ENCODE data around the gene ABCC10. TPM values are rescaled to one million over a fixed set of nuclear protein-coding genes. Genes with fewer than 3 reads are reported as not detected.
"Not testable (repeated sequence)": the region's sequence is repeated elsewhere in the genome, so short reads cannot be mapped to it uniquely, and the experiment has no call there.

ABCC10 gene
- total RNA-seq, 2 experiments from 2014 or later, result 35.7 to 38.5 TPM

- intact Hi-C loops (cut with DNase I, micrococcal nuclease), result no loop called here
- peaks cover 50% of the 10 kb centered on the region for H3K4me1 Mint-ChIP-seq (ENCODE audit: low read depth)
- no peaks in the 10 kb centered on the region for H3K9me3 Mint-ChIP-seq
- H3K27me3 ChIP-seq (ENCODE audit: control insufficient read depth in 1 of 2, insufficient read depth in 2 of 2, low read length in 2 of 2), result no peaks in the 10 kb centered on the region
- H3K9me3 ChIP-seq (ENCODE audit: control insufficient read depth in 1 of 2, insufficient read depth in 1 of 2, low read length in 2 of 2), result no peaks in the 10 kb centered on the region
- H3K36me3 Mint-ChIP-seq (ENCODE audit: low read depth), result no peaks in the 10 kb centered on the region
- DNase-seq (peak in 12 of 14 experiments; percentile 14 to 83 (median 40)), ATAC-seq (ENCODE audit: poor library complexity) (peak; percentile 78)
- H3K27ac ChIP-seq (ENCODE audit: low read depth in 1 of 2, low read length in 2 of 2), result no peak overlapping the region
- peak overlapping the region; percentile 51 for H3K4me3 Mint-ChIP-seq
- no peaks in the 10 kb centered on the region for H3K27me3 Mint-ChIP-seq
- no peak for TF ChIP-seq CTCF (IDR thresholded peaks at IDR 0.05)
- peak overlapping the region; percentile 22 for H3K4me3 ChIP-seq (ENCODE audit: low read length)
- no peaks in the 10 kb centered on the region for H3K36me3 ChIP-seq (ENCODE audit: insufficient read depth, low read length)
- POLR2A ChIA-PET, result interaction anchor here (1.1 to 9.5 kb wide), 3 partner anchors 8 to 32 kb away, joined by 3 to 55 read pairs (median 8); partner anchors contain the start of gene ZNF318
- CTCF ChIA-PET, result no interaction called here
- H3K4me1 ChIP-seq (ENCODE audit: insufficient read depth, low read length), result peaks cover 25% of the 10 kb centered on the region
- peak overlapping the region; percentile 46 for H3K27ac Mint-ChIP-seq
Measured at GRCh38 chr6:43391440-43392031, 35.8 kb upstream of the ABCC10 start.

GRCh38 chr6:43393133-43393532, 34.2 kb upstream of the ABCC10 start:
- peaks cover 52% of the 10 kb centered on the region for H3K4me1 Mint-ChIP-seq (ENCODE audit: low read depth)
- ATAC-seq (ENCODE audit: poor library complexity); H3K9me3 ChIP-seq (ENCODE audit: control insufficient read depth in 1 of 2, insufficient read depth in 1 of 2, low read length in 2 of 2); H3K27me3 ChIP-seq (ENCODE audit: control insufficient read depth in 1 of 2, insufficient read depth in 2 of 2, low read length in 2 of 2); H3K9me3 Mint-ChIP-seq; H3K27ac ChIP-seq (ENCODE audit: low read depth in 1 of 2, low read length in 2 of 2); H3K36me3 Mint-ChIP-seq (ENCODE audit: low read depth); CTCF ChIA-PET; H3K36me3 ChIP-seq (ENCODE audit: insufficient read depth, low read length); H3K27me3 Mint-ChIP-seq; intact Hi-C loops (cut with DNase I, micrococcal nuclease); H3K4me3 Mint-ChIP-seq; DNase-seq; H3K27ac Mint-ChIP-seq; H3K4me3 ChIP-seq (ENCODE audit: low read length): not testable (repeated sequence)
- peaks cover 23% of the 10 kb centered on the region for H3K4me1 ChIP-seq (ENCODE audit: insufficient read depth, low read length)
- POLR2A ChIA-PET, result interaction anchor here (0.7 to 9.5 kb wide), 3 partner anchors 9 to 146 kb away, joined by 3 to 55 read pairs (median 8); partner anchors contain the start of gene ZNF318

- ATAC-seq (ENCODE audit: poor library complexity) (no peak), DNase-seq (no peak)
- H3K27ac ChIP-seq (ENCODE audit: low read depth in 1 of 2, low read length in 2 of 2), result no peak overlapping the region
- ChIA-PET CTCF (no interaction called here), POLR2A (interaction anchor here (0.7 to 9.5 kb wide), 3 partner anchors 10 to 146 kb away, joined by 3 to 55 read pairs (median 8); partner anchors contain the start of gene ZNF318)
- H3K4me1 ChIP-seq (ENCODE audit: insufficient read depth, low read length), result peaks cover 23% of the 10 kb centered on the region
- Mint-ChIP-seq H3K9me3 (no peaks in the 10 kb centered on the region), H3K27me3 (no peaks in the 10 kb centered on the region), H3K4me3 (no peak overlapping the region), H3K27ac (no peak overlapping the region), H3K4me1 (ENCODE audit: low read depth) (peaks cover 52% of the 10 kb centered on the region), H3K36me3 (ENCODE audit: low read depth) (no peaks in the 10 kb centered on the region)
- intact Hi-C loops (cut with DNase I, micrococcal nuclease), result no loop called here
- H3K27me3 ChIP-seq (ENCODE audit: control insufficient read depth in 1 of 2, insufficient read depth in 2 of 2, low read length in 2 of 2), result no peaks in the 10 kb centered on the region
- no peak for TF ChIP-seq CTCF (IDR thresholded peaks at IDR 0.05)
- H3K9me3 ChIP-seq (ENCODE audit: control insufficient read depth in 1 of 2, insufficient read depth in 1 of 2, low read length in 2 of 2), result no peaks in the 10 kb centered on the region
- no peak overlapping the region for H3K4me3 ChIP-seq (ENCODE audit: low read length)
- H3K36me3 ChIP-seq (ENCODE audit: insufficient read depth, low read length), result no peaks in the 10 kb centered on the region
Measured at GRCh38 chr6:43393602-43394001, 33.7 kb upstream of the ABCC10 start.
